SU-DHL-6 (cell line): ENCODE data around the gene PBX1.

Experiments used
- H2AFZ ChIP-seq: fragments of 200-600 bp; sonication (generic); 2 replicates; pipeline ENCODE4 v1.6.1; 2014; ENCODE audit warnings: low read depth, mild to moderate bottlenecking, moderate library complexity, mixed read lengths, antibody characterized with exemption, low read length; ENCODE audit not compliant: severe bottlenecking
- H3F3A ChIP-seq: fragments of 200-600 bp; shearing (Covaris generic); 2 replicates; pipeline ENCODE4 v1.6.0; 2016; ENCODE audit warnings: antibody characterized with exemption, mild to moderate bottlenecking; ENCODE audit not compliant: insufficient read depth
- H3K27ac ChIP-seq: fragments of 200-600 bp; sonication (generic); 2 replicates; pipeline ENCODE4 v1.5.1; 2016; ENCODE audit warnings: low read depth, mild to moderate bottlenecking, low read length, moderate library complexity, mixed read lengths
- H3K27me3 ChIP-seq: fragments of 200-600 bp; sonication (generic), shearing (Covaris generic); 2 replicates; pipeline ENCODE4 v1.6.0; 2014; ENCODE audit warnings: mild to moderate bottlenecking, low read length
- H3K36me3 ChIP-seq: fragments of 200-600 bp; sonication (generic); 2 replicates; pipeline ENCODE4 v1.6.1; 2014; ENCODE audit warnings: mild to moderate bottlenecking, low read length, mixed read lengths
- H3K4me2 ChIP-seq: fragments of 300-600, 200-600 bp; shearing (Covaris generic), sonication (generic); 2 replicates; pipeline ENCODE4 v1.6.0; 2014; ENCODE audit warnings: low read length, low read depth, mild to moderate bottlenecking; ENCODE audit not compliant: poor library complexity, severe bottlenecking
- H3K4me3 ChIP-seq: fragments of 200-600 bp; sonication (generic); 2 replicates; pipeline ENCODE4 v1.5.1; 2014; ENCODE audit warnings: antibody characterized with exemption, low read length, mild to moderate bottlenecking, mixed read lengths; ENCODE audit not compliant: insufficient read depth, poor library complexity, severe bottlenecking
- H3K79me2 ChIP-seq: fragments of 200-600 bp; sonication (generic); 2 replicates; pipeline ENCODE4 v1.6.1; 2014; ENCODE audit warnings: mild to moderate bottlenecking, low read length, moderate library complexity; ENCODE audit not compliant: insufficient read depth
- H3K9ac ChIP-seq: fragments of 200-600 bp; sonication (generic); 2 replicates; pipeline ENCODE4 v1.7.0; 2014; ENCODE audit warnings: mild to moderate bottlenecking, low read length
- H3K9me2 ChIP-seq: fragments of 200-600 bp; sonication (generic); replicated peaks from 2 replicates; pipeline ENCODE4 v1.6.1; 2014; ENCODE audit warnings: low read length; ENCODE audit not compliant: insufficient read depth
- H3K9me3 ChIP-seq: fragments of 200-600 bp; sonication (generic); 2 replicates; pipeline ENCODE4 v1.6.1; 2014; ENCODE audit warnings: low read length, mixed read lengths; ENCODE audit not compliant: insufficient read depth
- H4K20me1 ChIP-seq: fragments of 200-600 bp; sonication (generic); 2 replicates; pipeline ENCODE4 v1.6.1; 2014; ENCODE audit warnings: low read depth, mild to moderate bottlenecking, antibody characterized with exemption, low read length, moderate library complexity, mixed read lengths
- EZH2phosphoT487 ChIP-seq: fragments of 200-600 bp; sonication (generic), shearing (Covaris generic); conservative IDR thresholded peaks from 2 replicates; pipeline ENCODE4 v1.6.1; 2018; ENCODE audit warnings: mild to moderate bottlenecking, antibody characterized with exemption, low read length, moderate library complexity, mixed read lengths
- TF ChIP-seq, protein P1 (sequence below): fragments of 200-600 bp; sonication (generic); IDR thresholded peaks from one replicate; pipeline ENCODE4 v1.5.1; 2017; ENCODE audit warnings: antibody characterized with exemption, mild to moderate bottlenecking, low read length, moderate library complexity; ENCODE audit not compliant: insufficient read depth, poor library complexity, severe bottlenecking

Gene PBX1

DNA sequence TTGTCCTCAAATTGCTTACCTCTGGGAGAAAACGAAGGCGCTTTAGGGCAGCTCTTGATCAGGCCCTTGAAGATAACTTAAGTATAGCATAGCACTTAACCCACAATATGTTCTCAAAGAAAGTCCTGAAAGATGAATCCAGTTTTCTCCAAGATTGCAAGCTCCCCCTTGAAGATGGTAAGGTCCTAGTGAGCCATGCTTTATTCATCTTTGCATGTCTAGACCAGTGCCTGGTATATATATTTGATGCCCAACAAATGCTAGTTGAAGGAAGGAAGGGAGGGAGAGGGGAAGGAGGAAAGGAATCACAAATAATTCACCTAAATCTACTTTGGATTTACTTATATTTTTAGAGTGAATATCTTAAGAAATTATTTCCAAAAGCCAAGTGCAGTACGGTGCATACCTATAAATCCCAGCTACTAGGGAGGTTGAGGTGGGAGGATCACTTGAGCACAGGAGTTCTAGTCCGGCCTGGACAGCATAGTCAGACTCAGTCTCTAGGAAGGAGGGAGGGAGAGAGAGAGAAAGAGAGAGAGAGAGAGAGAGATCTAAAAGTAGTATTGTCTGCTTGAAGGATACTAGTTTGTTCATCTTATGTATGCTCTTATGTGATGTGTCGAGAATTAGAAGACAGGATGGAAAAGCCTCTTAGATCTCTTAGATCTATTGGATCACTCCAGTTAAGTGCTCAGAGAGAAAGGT is 25.0 kb downstream of the PBX1 start:
- H3F3A ChIP-seq: no peaks in the 10 kb centered on the region
- TF ChIP-seq, protein P1, sequence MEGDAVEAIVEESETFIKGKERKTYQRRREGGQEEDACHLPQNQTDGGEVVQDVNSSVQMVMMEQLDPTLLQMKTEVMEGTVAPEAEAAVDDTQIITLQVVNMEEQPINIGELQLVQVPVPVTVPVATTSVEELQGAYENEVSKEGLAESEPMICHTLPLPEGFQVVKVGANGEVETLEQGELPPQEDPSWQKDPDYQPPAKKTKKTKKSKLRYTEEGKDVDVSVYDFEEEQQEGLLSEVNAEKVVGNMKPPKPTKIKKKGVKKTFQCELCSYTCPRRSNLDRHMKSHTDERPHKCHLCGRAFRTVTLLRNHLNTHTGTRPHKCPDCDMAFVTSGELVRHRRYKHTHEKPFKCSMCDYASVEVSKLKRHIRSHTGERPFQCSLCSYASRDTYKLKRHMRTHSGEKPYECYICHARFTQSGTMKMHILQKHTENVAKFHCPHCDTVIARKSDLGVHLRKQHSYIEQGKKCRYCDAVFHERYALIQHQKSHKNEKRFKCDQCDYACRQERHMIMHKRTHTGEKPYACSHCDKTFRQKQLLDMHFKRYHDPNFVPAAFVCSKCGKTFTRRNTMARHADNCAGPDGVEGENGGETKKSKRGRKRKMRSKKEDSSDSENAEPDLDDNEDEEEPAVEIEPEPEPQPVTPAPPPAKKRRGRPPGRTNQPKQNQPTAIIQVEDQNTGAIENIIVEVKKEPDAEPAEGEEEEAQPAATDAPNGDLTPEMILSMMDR: no peak
- TF ChIP-seq EZH2phosphoT487: no peak

DNA sequence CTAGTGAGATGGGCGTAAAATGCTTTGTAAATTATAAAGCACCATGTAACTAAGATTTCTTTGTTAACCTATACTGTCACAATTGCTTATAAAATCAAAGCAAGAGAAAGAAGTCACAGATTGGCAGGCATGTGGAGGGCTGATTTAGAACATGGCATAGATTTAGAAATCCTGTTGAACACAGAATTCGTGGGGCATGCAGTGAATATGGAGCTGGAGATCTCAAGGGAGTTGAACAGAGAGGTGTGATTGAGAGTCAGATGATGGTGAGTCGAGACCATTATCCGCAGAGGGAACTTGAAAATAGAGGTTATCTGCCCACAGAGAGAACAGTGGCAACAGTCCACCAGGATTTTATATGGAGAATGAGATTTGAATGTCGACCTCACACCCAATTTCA is 27.6 kb downstream of the PBX1 start:
- Histone ChIP-seq H3K27me3 (no peaks in the 10 kb centered on the region), H3K9me2 (no peaks in the 10 kb centered on the region; the same call in 1 of the 2 replicates), H3K9ac (no peak overlapping the region), H4K20me1 (no peaks in the 10 kb centered on the region), H3K4me2 (no peak overlapping the region), H3K9me3 (no peaks in the 10 kb centered on the region), H3K27ac (no peak overlapping the region), H3K4me3 (no peak overlapping the region), H2AFZ (no peak overlapping the region), H3F3A (no peaks in the 10 kb centered on the region), H3K79me2 (no peaks in the 10 kb centered on the region), H3K36me3 (no peaks in the 10 kb centered on the region)
- no peak for TF ChIP-seq EZH2phosphoT487
- TF ChIP-seq, protein P1: no peak

More for the DNA sequence above, 25.0 kb downstream of the PBX1 start:
- Histone ChIP-seq H3K79me2 (no peaks in the 10 kb centered on the region), H3K4me3 (no peak overlapping the region), H3K36me3 (no peaks in the 10 kb centered on the region), H3K4me2 (no peak overlapping the region), H3K9ac (no peak overlapping the region), H2AFZ (no peak overlapping the region), H4K20me1 (no peaks in the 10 kb centered on the region), H3K9me2 (no peaks in the 10 kb centered on the region; the same call in 1 of the 2 replicates), H3K9me3 (no peaks in the 10 kb centered on the region), H3K27me3 (no peaks in the 10 kb centered on the region), H3K27ac (no peak overlapping the region)

DNA sequence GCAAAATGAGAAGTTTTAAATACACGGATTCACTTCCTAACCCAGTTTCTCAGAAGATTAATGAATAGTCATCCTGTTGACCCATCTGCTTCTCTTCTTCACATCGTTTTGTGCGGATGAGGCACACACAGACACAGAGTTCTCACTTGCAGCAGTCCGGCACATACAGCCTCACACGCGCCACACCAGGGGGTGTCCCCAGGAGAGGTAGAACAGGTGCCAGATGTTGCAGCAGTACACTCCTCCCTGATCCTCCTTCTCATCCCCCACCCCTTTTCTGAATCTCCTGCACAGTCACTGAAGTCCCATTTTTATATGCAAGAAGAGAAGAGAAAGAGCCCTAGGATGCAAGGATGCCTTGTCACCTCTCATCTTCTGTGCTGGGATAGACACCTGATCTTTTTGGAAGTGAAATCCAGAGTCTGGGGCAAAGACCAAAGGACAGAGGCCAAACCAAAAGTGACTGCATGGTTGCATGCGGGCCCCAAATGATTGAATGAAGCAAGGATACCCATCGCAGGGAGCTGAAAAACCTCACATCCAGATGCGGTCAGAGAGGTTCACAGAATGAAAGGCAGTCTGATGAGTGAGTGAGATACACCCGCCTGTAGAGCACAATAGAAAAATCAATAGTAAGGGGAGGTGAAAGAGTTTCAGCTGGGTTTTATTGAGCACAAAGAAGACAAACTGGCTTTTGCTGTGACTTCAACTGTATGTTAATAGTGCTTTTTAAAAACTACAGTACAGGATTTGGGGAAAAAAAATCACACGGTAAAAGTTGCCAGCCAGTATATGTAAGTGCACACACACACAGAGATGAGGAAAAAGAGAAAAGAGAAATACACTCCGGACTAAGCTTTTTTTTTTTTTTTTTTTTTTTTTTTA is 28.9 kb downstream of the PBX1 start:
- TF ChIP-seq, protein P1: no peak
- TF ChIP-seq EZH2phosphoT487: no peak
- Histone ChIP-seq H3K4me2 (no peak overlapping the region), H3K27me3 (no peaks in the 10 kb centered on the region), H3K36me3 (no peaks in the 10 kb centered on the region), H3K4me3 (no peak overlapping the region), H3K27ac (no peak overlapping the region), H3K9ac (no peak overlapping the region), H3F3A (no peaks in the 10 kb centered on the region), H2AFZ (no peak overlapping the region), H4K20me1 (no peaks in the 10 kb centered on the region), H3K9me2 (no peaks in the 10 kb centered on the region; the same call in 1 of the 2 replicates), H3K79me2 (no peaks in the 10 kb centered on the region), H3K9me3 (no peaks in the 10 kb centered on the region)
